Breast epithelium (tissue), 4 donors: ENCODE measurements around the gene LDHB. TPM values are rescaled to one million over a fixed set of nuclear protein-coding genes. Genes with fewer than 3 reads are reported as not detected.

Experiments
- DNase-seq, 2 donors: peaks; one replicate each; pipeline ENCODE4 v3.0.0-alpha.2; 2019; ENCODE audit warnings: low spot score in 2 of 2
- H3K27ac ChIP-seq, 2 donors: fragments of 200-600 bp; sonication (generic) in 1 of 2; one replicate each; pipeline ENCODE4 v1.5.1; 2016 to 2019; ENCODE audit warnings: mild to moderate bottlenecking in 1 of 2
- H3K27me3 ChIP-seq, 2 donors: fragments of 200-600 bp; sonication (generic) in 1 of 2; one replicate each; pipeline versions ENCODE4 v1.5.1 to v1.6.0; 2017 to 2019; ENCODE audit warnings: control low read depth in 1 of 2, mild to moderate bottlenecking in 1 of 2
- H3K36me3 ChIP-seq: fragments of 200-600 bp; one replicate; pipeline ENCODE4 v1.5.1; 2019
- H3K4me1 ChIP-seq, 2 donors: fragments of 200-600 bp; sonication (generic); one replicate each; pipeline ENCODE4 v1.5.1; 2016 to 2019; ENCODE audit warnings: control low read depth in 1 of 2
- H3K4me3 ChIP-seq, 3 donors: fragments of 200-600 bp; sonication (generic); 1 replicate in 2 of 3; 2 replicates in 1 of 3; pipeline ENCODE4 v1.5.1; 2016 to 2019; ENCODE audit warnings: mild to moderate bottlenecking in 3 of 3, moderate library complexity in 2 of 3
- H3K9me3 ChIP-seq, 2 donors: fragments of 200-600 bp; sonication (generic) in 1 of 2; one replicate each; pipeline ENCODE4 v1.5.1; 2016 to 2019; ENCODE audit warnings: control low read depth in 1 of 2
- POLR2A ChIP-seq: fragments of 450-650 bp; IDR thresholded peaks from one replicate; pipeline ENCODE4 v1.6.1; 2016; ENCODE audit warnings: antibody characterized with exemption, mild to moderate bottlenecking, moderate library complexity
- POLR2AphosphoS5 ChIP-seq, 3 donors: sonication (generic); formaldehyde crosslinking; IDR thresholded peaks; one replicate each; pipeline ENCODE4 v1.6.1; 2017; ENCODE audit warnings: antibody characterized with exemption in 3 of 3
- intact Hi-C: fragments of 100-400 bp; cut with DNase I; formaldehyde crosslinking; loops from one replicate; pipeline ENCODE4 v1.15.1; 2023; ENCODE audit warnings: low total_unique reads
- total RNA-seq, 3 donors: library from RNA; depleted of rRNA; stranded (reverse); fragments of >200 nt; gene quantifications; one replicate each; pipeline ENCODE4 v1.1.0, GENCODE V29; 2016
- TF ChIP-seq, protein P1 (sequence below), 3 donors: fragments of 450-650 bp; IDR thresholded peaks; one replicate each; pipeline ENCODE4 v1.5.1; 2016 to 2017; ENCODE audit warnings: antibody characterized with exemption in 3 of 3, mild to moderate bottlenecking in 3 of 3, moderate library complexity in 3 of 3

Gene LDHB
- total RNA-seq, 3 donors from 2014 or later, result 235 to 1,093 (median 257) TPM

DNA sequence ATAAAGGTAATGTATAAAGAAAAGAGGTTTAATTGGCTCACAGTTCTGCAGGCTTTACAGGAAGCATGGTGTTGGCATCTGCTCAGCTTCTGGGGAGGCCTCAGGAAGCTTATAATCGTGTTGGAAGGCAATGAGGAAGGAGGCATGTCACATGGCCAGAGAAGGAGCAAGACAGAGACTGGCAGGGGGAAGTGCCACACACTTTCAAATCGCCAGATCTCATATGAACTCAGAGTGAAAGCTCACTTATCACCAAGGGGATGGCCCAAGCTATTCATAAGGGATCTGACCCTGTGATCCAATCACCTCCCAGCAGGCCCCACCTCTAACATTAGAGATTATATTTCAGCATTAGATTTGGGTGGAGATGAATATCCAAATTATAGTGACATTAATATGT lies 26.3 kb downstream of the LDHB start:
- no peaks in the 10 kb centered on the region for H3K9me3 ChIP-seq
- no peaks in the 10 kb centered on the region for H3K4me1 ChIP-seq
- no peaks in the 10 kb centered on the region for H3K27me3 ChIP-seq
- intact Hi-C loops, result no loop called here
- no peaks in the 10 kb centered on the region for H3K36me3 ChIP-seq
- H3K27ac ChIP-seq, result no peak overlapping the region
- DNase-seq, result no peak
- H3K4me3 ChIP-seq, result no peak overlapping the region
- no peak for TF ChIP-seq POLR2A
- no peak for TF ChIP-seq POLR2AphosphoS5 (IDR thresholded peaks at IDR 0.05)

DNA sequence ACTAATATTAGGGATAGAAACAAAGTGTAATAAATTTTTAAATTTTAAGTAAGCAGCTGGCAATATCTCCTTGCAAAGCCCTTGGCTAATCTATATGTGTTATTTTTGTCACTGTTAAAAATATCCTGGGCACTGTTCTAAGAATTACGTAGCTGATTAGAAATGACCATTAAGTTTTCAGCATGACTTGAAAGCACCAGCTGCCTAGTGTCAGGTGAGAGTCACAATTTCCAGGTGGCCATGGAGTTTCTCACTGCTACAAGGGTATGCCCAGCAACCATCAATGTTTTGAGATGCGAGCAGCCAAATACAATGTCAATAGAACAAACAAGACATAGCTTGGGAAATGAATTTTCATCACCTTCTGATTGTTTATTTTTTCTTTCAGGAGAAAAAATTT lies 29.7 kb downstream of the LDHB start:
- TF ChIP-seq, protein P1, sequence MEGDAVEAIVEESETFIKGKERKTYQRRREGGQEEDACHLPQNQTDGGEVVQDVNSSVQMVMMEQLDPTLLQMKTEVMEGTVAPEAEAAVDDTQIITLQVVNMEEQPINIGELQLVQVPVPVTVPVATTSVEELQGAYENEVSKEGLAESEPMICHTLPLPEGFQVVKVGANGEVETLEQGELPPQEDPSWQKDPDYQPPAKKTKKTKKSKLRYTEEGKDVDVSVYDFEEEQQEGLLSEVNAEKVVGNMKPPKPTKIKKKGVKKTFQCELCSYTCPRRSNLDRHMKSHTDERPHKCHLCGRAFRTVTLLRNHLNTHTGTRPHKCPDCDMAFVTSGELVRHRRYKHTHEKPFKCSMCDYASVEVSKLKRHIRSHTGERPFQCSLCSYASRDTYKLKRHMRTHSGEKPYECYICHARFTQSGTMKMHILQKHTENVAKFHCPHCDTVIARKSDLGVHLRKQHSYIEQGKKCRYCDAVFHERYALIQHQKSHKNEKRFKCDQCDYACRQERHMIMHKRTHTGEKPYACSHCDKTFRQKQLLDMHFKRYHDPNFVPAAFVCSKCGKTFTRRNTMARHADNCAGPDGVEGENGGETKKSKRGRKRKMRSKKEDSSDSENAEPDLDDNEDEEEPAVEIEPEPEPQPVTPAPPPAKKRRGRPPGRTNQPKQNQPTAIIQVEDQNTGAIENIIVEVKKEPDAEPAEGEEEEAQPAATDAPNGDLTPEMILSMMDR (IDR thresholded peaks at IDR 0.05), result no peak
- no peak for TF ChIP-seq POLR2AphosphoS5 (IDR thresholded peaks at IDR 0.05)
- no peak for TF ChIP-seq POLR2A
- intact Hi-C loops, result loop anchor here (2.0 kb wide), 1 partner anchor 61 kb away; no protein-coding TSS in a partner anchor
- H3K4me3 ChIP-seq, result no peak overlapping the region

DNA sequence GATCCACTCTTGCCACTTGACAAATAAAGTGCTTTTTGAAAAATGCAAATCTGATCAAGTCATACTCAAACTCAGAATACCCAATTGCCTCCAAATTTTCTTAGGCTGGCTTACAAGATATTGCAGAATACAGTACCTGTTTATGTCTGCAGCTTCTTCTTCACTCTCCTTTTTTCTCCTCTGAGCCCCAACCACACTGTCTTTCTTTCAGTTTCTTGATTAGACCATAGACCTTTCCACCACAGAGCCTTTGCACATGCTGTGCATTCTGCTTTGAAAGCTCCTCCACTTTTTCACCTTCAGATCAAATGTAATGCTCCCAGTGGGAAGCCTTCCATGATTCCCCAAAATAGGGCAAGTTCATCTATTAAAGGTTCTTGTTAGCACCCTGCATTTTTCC lies 39.1 kb downstream of the LDHB start:
- intact Hi-C loops, result no loop called here
- Histone ChIP-seq H3K4me1 (no peaks in the 10 kb centered on the region), H3K27ac (no peak overlapping the region), H3K27me3 (no peaks in the 10 kb centered on the region), H3K36me3 (no peaks in the 10 kb centered on the region), H3K9me3 (no peaks in the 10 kb centered on the region), H3K4me3 (no peak overlapping the region)
- TF ChIP-seq, protein P1 (IDR thresholded peaks at IDR 0.05), result no peak
- TF ChIP-seq POLR2A (no peak), POLR2AphosphoS5 (IDR thresholded peaks at IDR 0.05) (no peak)
- no peak for DNase-seq

More for the DNA sequence above, 29.7 kb downstream of the LDHB start:
- no peak for DNase-seq
- no peaks in the 10 kb centered on the region for H3K4me1 ChIP-seq
- no peaks in the 10 kb centered on the region for H3K36me3 ChIP-seq
- no peaks in the 10 kb centered on the region for H3K9me3 ChIP-seq
- H3K27me3 ChIP-seq, result no peaks in the 10 kb centered on the region
- H3K27ac ChIP-seq, result no peak overlapping the region

DNA sequence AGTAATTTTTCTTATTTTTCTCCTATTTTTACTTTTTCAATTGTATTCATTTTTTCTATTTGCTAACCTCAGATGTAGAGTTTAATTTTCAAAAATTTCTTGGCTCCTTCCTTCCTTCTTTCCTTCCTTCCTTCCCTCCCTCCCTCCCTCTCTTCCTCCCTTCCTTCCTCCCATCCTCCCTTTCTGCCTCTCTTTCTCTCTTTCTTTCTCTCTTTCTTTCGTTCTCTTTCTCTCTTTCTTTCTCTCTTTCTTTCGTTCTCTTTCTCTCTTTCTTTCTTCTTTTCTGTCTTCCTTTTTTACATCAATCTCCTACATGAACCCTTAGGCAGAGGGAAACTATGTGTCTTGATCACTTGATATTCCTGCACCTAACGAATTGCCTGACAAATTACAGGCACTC lies 40.6 kb downstream of the LDHB start:
- TF ChIP-seq, protein P1 (IDR thresholded peaks at IDR 0.05), result no peak
- TF ChIP-seq POLR2A, result no peak
- no peak for TF ChIP-seq POLR2AphosphoS5 (IDR thresholded peaks at IDR 0.05)
- Histone ChIP-seq H3K27me3 (no peaks in the 10 kb centered on the region), H3K27ac (no peak overlapping the region), H3K4me1 (no peaks in the 10 kb centered on the region), H3K4me3 (no peak overlapping the region), H3K9me3 (no peaks in the 10 kb centered on the region), H3K36me3 (no peaks in the 10 kb centered on the region)
- intact Hi-C loops, result no loop called here
- no peak for DNase-seq

DNA sequence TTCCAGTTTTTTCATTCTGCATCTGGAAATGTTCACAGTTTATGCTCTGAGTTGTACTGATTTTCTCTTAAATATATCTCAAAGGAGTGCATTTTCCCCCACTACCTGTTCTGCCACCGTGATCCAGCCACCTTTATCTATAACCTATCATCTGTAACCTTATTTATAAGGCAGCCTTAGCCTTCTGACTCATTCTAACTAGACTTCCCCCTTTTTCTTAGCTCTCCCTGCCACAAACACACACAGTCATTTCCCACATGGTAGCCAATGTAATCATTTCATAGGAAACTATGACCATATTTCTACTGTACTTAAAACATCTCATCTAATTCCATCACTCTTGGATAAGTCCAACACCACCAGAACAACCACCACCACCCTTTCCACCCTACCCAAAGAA lies 42.2 kb downstream of the LDHB start:
- no peaks in the 10 kb centered on the region for H3K27me3 ChIP-seq
- H3K9me3 ChIP-seq, result no peaks in the 10 kb centered on the region
- no peak overlapping the region for H3K4me3 ChIP-seq
- TF ChIP-seq POLR2AphosphoS5 (IDR thresholded peaks at IDR 0.05) (no peak), POLR2A (no peak)
- TF ChIP-seq, protein P1 (IDR thresholded peaks at IDR 0.05), result no peak
- no peaks in the 10 kb centered on the region for H3K4me1 ChIP-seq
- intact Hi-C loops, result no loop called here
- no peak for DNase-seq
- H3K36me3 ChIP-seq, result no peaks in the 10 kb centered on the region
- H3K27ac ChIP-seq, result no peak overlapping the region

DNA sequence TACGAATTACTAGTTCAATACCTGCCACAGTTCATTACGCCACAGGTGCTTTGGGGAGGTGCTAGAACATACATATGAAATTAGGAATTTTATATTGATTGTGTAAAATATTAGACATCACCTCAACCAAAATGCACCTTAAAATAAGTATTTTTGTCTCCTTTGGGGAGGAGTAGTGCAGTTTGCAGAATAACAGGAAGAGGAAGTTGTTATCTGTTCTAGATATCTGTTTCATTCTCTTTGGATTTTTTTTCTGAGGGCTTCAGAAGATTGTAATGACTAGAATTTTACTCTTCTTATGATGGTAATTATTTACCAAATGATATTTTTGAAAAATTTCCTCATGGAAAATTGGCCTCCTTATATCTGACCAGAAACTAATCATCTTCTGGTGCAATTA lies 43.1 kb downstream of the LDHB start:
- no peak overlapping the region for H3K4me3 ChIP-seq
- H3K9me3 ChIP-seq, result no peaks in the 10 kb centered on the region
- H3K36me3 ChIP-seq, result no peaks in the 10 kb centered on the region
- intact Hi-C loops, result no loop called here
- H3K27me3 ChIP-seq, result no peaks in the 10 kb centered on the region
- H3K4me1 ChIP-seq, result no peaks in the 10 kb centered on the region
- TF ChIP-seq POLR2AphosphoS5 (IDR thresholded peaks at IDR 0.05) (no peak), POLR2A (no peak)
- TF ChIP-seq, protein P1 (IDR thresholded peaks at IDR 0.05), result no peak
- no peak for DNase-seq
- no peak overlapping the region for H3K27ac ChIP-seq
